GM23248 (cell line): Measurements from ENCODE around the gene FER.

Experiments
- EZH2 ChIP-seq: fragments of 200-600 bp; sonication (generic); IDR thresholded peaks from 2 replicates; pipeline ENCODE4 v1.6.1; 2018; ENCODE audit warnings: antibody characterized with exemption, mild to moderate bottlenecking; ENCODE audit not compliant: insufficient read depth, poor library complexity, severe bottlenecking
- EZH2phosphoT487 ChIP-seq: fragments of 200-600 bp; sonication (generic); IDR thresholded peaks from 2 replicates; pipeline ENCODE4 v1.6.1; 2018; ENCODE audit warnings: antibody characterized with exemption, moderate library complexity, mild to moderate bottlenecking, low read depth; ENCODE audit not compliant: insufficient read depth

DNA sequence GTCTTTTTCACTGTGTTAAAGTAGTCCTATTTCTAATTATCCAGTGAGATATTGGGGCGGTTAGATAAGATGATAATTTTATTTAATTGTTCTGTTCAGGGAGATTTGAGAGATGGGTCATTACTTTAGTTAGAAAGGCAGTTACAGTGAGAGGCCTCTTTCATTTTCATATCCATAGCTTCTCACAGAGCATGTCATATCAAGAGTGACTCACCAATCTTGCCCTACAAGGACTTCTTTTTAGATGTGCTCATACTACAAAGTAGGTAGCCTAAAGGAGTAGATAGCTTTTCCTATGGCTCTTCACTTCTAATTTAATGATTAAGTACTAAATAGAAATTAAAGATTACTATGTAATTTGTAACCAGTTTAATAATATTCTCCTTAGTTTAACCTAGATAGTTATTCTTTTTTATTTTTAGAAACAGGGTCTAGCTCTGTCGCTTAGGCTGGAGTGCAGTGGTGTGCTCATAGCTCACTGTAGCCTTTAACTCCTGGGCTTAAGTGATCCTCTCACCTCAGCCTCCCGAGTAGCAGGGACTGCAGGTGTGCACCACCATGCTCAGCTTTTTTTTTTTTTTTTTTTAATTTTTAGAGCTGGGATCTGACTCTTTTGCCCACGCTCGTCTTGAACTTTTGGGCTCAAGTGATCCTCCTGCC lies 71.0 kb downstream of the FER start:
- no peak for TF ChIP-seq EZH2
- TF ChIP-seq EZH2phosphoT487, result no peak
